ENCODE measurements around the gene ACTG2. TPM values are rescaled to one million over a fixed set of nuclear protein-coding genes. Genes with fewer than 3 reads are reported as not detected.

ACTG2 gene
- total and polyA plus RNA-seq, 10 of the 15 experiments (the other 5 are each of a cell fraction or from before 2014, with no cell fraction given): 0.06 to 0.97 (median 0.12) TPM; not detected in 7

- TF ChIP-seq ZNF687 (IDR thresholded peaks at IDR 0.05): peak; percentile 64
- no peak for TF ChIP-seq TBL1XR1 (IDR thresholded peaks at IDR 0.05; ENCODE audit: low read depth, low read length)
- no peak for TF ChIP-seq TAF1 (IDR thresholded peaks at IDR 0.05; ENCODE audit: borderline replicate concordance, low read depth, low read length)
- TF ChIP-seq RELB (IDR thresholded peaks at IDR 0.05; ENCODE audit: low read depth): peak; percentile 64; the same call in 1 of the 2 replicates
- TF ChIP-seq SMC3 (IDR thresholded peaks at IDR 0.05; ENCODE audit: borderline replicate concordance, low read length): no peak
- TF ChIP-seq ZBTB11 (CRISPR knock-in tag; IDR thresholded peaks at IDR 0.05): no peak
- TF ChIP-seq BHLHE40 (IDR thresholded peaks at IDR 0.05; ENCODE audit: borderline replicate concordance in 1 of 2, low read depth in 2 of 2, low read length in 1 of 2): peak; percentile 40 to 74; a peak in 3 of 4 replicates
- TF ChIP-seq RFX5 (IDR thresholded peaks at IDR 0.05; ENCODE audit: low read depth, low read length): no peak
- TF ChIP-seq MEF2B (IDR thresholded peaks at IDR 0.05; ENCODE audit: partially characterized antibody, poor library complexity, severe bottlenecking): peak; percentile 41
- TF ChIP-seq SRF (IDR thresholded peaks at IDR 0.05; ENCODE audit: low read depth in 2 of 2, low read length in 2 of 2): no peak
- TF ChIP-seq NR2F1 (conservative IDR thresholded peaks at IDR 0.05): peak; percentile 98
- peak; percentile 83 for TF ChIP-seq RUNX3 (IDR thresholded peaks at IDR 0.05; ENCODE audit: low read length)
- TF ChIP-seq SKIL (IDR thresholded peaks at IDR 0.05; ENCODE audit: low read depth, poor library complexity, severe bottlenecking): peak; percentile 71
- TF ChIP-seq MTA2 (IDR thresholded peaks at IDR 0.05; ENCODE audit: low read depth): peak; percentile 81
- TF ChIP-seq EP300 (IDR thresholded peaks at IDR 0.05; ENCODE audit: borderline replicate concordance in 1 of 2, control insufficient read depth in 1 of 2, low read depth in 2 of 2, low read length in 2 of 2): peak in 1 of 2 experiments; percentile 53; a peak in 1 of 4 replicates
- TF ChIP-seq LARP7 (IDR thresholded peaks at IDR 0.05): no peak
Observed at GRCh38 chr2:73896362-73897239, 3.8 kb downstream of the ACTG2 start (continued).
